NCI-H1417 treated with DMSO at 0.1 percent for 48 hours (cell line): ENCODE data around the gene ENKUR.
"Not testable (repeated sequence)": the region's sequence is repeated elsewhere in the genome, so short reads cannot be mapped to it uniquely, and the experiment has no call there.

Experiments
- DNase-seq: peaks from one replicate; lab custom pipeline; 2025; lab: John Stamatoyannopoulos, UW

The ENKUR gene

DNA sequence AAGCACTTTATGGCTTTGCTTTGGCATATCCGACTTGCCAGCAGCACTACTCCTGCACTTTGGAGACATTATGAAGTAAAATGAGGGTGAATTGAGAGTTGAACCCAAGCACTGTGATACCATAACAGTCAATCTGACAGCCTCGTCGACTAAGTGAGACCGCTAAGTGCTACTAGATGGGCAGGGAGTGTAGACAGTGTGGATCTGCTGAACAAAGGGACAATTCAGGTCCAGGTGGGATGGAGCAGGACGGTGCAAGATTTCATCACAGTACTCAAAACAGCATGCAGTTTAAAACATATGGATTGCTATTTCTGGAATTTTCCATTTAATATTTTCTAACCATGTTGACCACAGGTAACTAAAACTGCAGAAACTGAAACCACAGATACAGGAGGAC is 42.8 kb downstream of the ENKUR start:
- no peak for DNase-seq

DNA sequence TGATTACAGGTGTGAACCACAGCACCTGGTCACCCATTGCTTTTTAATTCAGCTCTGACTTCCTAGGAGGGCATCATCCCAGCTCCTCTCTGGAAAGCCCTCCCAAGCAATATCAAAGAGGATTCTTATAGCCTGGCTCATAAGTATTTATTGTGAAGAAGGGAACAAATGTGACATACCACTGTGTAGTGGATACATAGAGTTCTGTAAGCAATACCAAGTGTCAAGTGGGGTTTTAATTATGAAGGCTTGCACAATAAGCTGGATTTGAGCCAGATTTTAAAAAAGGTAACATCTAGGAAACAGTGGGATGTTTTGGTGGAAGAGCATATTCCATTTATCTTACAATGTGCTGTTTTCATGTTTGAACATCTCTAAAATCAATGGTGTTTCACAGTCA is 44.6 kb downstream of the ENKUR start:
- no peak for DNase-seq

DNA sequence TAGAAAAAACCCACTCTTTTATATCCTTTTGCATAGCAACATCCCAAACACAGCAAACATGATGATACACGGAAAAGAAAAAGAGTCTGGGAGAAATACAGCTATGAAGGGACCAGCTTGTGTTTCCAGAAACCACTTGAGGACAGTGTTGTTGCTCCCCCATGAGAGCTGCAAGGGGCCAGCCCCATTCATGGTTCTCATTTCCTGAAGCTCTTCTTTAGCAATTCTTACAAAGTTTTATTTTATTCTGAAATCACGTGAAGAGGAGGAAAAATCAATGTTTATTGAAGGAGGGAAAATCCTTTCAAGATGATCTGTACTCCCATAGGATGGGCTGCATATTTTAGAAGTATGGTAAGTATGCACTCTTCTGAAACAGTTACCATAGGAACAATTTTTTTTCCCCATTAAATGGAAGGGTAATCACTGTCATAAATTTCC is 46.1 kb downstream of the ENKUR start:
- no peak for DNase-seq

DNA sequence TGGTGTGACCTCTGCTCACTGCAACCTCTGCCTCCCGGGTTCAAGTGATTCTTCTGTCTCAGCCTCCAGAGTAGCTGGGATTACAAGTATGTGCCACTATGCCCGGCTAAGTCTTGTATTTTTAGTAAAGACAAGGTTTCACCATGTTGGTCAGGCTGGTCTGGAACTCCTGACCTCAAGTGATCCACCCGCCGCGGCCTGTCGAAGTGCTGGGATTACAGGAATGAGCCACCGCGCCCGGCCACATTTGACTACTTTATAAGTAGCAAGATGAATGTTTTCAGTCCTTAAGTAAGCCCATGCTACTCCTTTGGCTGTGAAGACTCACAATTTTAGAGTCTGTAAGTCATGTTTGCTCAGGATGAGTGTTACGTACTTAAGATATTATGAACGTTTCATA is 47.0 kb downstream of the ENKUR start:
- DNase-seq = not testable (repeated sequence)

GRCh38 chr10:24968349-24968748 is 47.6 kb downstream of the ENKUR start:
- DNase-seq = no peak

GRCh38 chr10:24966962-24967481 is 48.9 kb downstream of the ENKUR start:
- no peak for DNase-seq

DNA sequence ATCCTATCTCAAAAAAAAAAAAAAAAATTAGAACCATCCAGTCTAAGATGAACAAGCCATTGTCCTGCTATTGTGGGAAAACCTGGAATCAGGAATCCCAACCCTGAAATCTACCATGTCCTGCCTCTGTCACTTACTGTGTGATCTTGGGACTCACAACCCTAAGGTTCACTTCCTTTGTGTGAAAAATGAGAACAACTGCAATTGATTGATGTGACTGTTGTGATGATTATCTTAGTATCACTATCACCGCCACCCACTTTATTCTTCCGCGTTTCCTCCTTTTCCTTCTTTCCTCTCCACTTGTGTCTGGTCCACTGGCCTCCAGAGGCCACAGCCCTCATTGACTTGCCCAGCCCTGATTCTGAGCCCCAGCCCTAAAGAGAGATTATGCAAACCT is 50.9 kb downstream of the ENKUR start:
- no peak for DNase-seq

DNA sequence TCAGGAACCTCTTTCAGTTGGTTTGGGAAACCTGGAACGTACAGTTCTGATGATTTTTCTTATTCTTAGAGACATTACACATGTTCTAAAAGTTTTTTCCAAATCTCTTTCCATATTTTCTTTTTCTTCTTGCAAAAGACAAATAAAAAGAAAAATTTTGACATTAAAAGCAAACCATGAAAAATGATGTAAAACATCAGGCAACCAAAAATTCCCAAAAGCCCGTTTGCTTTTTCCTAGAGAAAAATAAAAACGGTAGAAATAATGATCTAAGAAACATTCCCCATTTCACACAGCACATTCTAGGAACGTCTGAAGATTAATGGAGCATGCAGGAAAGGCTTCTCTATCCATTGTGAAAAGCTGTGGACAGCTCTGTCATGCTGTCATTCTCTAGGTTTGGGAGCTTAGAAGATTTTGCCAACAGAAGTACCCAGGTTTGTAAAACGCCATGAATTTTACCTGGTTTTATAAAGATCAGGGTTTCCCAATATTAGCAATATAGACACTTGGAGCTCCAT is 52.4 kb downstream of the ENKUR start:
- DNase-seq = no peak

GRCh38 chr10:24962995-24963394 is 53.0 kb downstream of the ENKUR start:
- no peak for DNase-seq

DNA sequence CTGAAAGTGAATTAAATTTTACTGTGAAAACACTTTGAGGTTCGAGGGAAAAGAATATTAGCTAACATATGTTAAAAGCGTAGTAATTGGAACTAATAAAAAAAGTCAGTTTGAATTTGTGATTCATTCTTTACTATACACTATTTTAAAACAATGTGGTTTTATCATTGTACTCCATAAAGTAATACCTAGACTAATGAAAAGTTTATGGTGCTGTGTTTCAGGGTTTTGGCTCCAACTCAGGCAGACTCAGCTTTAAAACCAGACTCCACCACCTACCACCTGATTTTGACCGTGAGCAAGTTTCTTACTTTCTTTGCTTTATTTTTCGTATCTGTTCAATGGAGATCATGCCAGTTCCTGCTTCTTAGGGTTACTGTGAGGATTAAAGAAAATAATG is 54.4 kb downstream of the ENKUR start:
- no peak for DNase-seq

DNA sequence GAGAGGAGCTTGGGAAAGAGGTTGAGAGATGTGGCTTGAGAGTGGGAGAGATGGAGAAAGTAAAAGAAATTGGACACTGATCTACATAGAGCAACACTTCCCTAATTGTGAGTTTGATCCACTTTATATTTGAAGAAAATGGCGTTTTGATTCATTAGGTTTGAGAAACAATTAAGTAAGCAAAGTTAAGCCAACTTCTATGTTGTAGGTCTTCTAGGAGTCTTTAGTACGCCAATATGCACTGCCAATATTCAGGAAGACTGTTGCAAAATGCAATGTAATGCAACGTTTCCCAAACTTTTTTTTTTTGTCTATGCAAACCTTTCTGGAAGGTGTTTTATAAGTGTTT is 56.6 kb downstream of the ENKUR start:
- no peak for DNase-seq

DNA sequence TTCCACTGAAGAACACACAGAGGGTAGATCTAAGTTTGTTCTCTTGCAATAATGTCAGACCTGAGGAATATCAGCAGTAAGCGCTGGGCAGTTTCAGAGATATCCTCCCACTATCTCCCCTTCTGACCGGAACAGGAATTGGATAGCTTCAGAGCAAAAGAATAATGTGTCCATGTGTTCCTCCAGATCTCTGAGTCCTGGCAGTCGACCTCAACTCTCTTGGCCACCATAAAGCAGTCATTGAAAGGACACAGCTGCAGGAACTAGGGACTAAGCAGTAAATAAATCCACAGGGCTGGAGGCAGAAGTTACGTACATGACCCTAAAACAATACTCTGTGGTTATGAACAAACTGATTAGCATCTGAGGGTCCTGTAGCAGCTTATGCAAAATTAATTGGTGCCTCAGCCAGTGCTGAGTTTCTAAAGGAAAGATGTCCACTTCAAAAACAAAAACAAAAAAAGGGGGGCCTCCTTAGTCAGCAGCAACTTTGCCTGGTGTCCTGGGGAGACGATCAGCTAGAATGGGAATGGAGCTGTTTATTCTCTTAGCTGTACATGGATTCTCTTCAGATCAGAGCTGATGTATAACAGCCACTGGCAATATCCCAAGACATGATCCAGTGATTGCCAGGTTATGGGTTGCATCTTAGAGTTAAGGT is 57.1 kb downstream of the ENKUR start:
- DNase-seq = no peak

- DNase-seq = no peak
Observed at GRCh38 chr10:24958091-24958720, 57.8 kb downstream of the ENKUR start.

- DNase-seq = not testable (repeated sequence)
Observed at GRCh38 chr10:24957624-24958051, 58.3 kb downstream of the ENKUR start.

DNA sequence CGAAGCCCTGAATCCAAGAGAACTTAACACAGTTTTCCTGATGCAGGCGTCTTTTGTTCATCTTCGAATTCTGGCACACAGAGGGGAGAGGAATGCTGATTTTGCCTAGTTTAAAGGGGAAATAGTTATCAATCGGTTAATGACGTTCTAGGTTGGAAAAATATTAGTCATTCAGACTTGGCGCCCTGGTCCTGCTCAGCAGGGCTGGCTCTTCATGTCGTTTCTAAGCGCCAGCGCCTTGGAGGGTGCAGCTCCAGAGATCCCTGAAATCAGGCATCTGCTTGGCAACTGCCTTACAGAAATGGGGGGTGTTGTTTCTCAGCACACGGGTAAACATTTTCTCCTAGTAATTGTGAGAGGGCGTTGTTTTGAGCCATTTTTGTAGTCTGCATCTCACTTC is 62.3 kb downstream of the ENKUR start:
- DNase-seq = no peak

GRCh38 chr10:24952707-24953645 is 63.0 kb downstream of the ENKUR start:
- DNase-seq = no peak

DNA sequence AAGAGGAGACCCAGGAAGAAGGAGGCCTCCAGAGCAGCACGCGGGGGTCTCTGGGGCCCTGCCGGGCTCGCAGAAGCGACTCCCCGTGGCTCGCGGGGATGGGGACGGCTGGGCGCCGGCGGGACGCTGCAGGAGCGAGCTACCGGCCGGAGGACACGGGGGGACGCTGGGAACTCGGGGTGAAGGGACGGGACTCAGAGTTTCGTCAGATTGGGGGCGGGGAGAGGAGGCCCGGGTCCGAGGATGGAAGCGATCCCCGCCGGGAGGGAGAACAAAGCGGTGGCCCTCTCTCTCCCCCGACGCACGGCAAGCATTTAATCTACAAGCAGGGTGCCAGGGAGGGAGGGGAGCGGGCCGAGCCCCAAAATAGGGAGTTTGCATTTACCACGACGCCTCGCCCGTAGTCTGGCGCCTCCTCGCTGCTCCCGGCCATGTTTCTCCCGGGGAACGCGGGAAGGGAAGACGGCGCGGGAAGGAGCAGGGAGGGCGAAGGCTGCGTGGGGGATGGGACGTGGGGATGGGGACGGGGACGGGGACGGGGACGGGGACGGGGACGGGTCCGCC is 63.7 kb downstream of the ENKUR start, which contains the start of gene PRTFDC1:
TSS of gene PRTFDC1 (minus strand) at position 464 of the 564 bp plus-strand sequence. CDS start at position 433, 31 bp downstream.
- DNase-seq = no peak

DNA sequence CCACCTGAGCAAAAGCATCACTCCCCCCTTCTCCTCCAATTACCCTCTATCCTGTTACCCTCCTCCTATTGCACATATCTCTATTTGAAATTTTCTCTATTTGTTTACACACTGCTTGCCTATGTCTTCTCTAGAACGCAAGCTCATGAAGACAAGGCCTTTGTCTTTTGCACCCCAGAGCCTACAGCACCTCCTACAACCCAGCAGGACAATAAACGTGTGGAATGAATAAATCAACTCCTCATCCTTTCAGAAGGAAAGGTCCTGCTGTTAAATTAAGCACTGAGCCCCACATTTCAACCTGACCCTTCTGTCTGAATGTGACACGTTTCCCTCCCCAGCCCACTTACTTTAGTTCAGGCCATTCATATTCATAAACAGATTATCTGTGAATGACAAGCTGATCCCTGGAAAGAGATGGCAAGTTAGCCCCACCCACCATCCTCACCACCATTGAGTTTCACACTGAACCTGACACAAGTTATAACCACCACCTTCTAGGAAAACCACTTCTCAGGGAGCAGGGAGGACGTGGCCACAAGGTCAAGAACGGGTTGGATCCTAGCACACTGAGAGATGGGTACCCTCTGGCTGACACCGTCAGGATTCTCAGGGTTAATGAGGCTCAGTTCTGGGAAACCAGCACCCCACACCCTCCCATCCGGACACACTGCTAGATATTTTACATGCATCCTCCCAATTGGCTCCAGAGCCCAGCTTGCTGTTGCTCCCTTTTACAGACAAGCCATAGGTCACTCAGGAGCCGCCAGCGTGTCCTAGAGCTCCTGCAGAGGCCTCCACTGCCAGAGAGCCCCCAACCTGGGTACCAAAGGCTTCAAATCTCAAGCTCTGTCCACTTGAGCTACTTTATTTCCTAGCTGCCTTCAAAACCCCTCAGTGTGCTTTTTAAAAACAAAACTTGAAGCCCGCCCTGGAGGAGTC is 64.5 kb downstream of the ENKUR start:
- no peak for DNase-seq

GRCh38 chr10:24950439-24950838 is 65.5 kb downstream of the ENKUR start:
- no peak for DNase-seq

GRCh38 chr10:24949616-24950015 is 66.3 kb downstream of the ENKUR start:
- DNase-seq = no peak
